ENCODE data around the gene ZNF764.
"Not testable (repeated sequence)": the region's sequence is repeated elsewhere in the genome, so short reads cannot be mapped to it uniquely, and the experiment has no call there.

ZNF764 gene

GRCh38 chr16:30557957-30558788 lies at the start of gene ZNF764:
Gene ZNF764, minus strand, starts transcription at chr16:30558374. Its CDS starts 192 bp downstream, at chr16:30558182.
- peak; percentile 93 for DNase-seq (ENCODE audit: low read depth)

GRCh38 chr16:30606004-30606403 lies 47.8 kb upstream of the ZNF764 start:
- DNase-seq (ENCODE audit: low read depth), result no peak

GRCh38 chr16:30605158-30605557 lies 47.0 kb upstream of the ZNF764 start:
- DNase-seq (ENCODE audit: low read depth), result no peak

GRCh38 chr16:30604316-30604947 lies 46.3 kb upstream of the ZNF764 start:
- no peak for DNase-seq (ENCODE audit: low read depth)

- no peak for DNase-seq (ENCODE audit: low read depth)
Observed at GRCh38 chr16:30603945-30604315, 45.8 kb upstream of the ZNF764 start.

- DNase-seq (ENCODE audit: low read depth), result no peak
Observed at GRCh38 chr16:30602616-30603277, 44.6 kb upstream of the ZNF764 start.

GRCh38 chr16:30601966-30602365 lies 43.8 kb upstream of the ZNF764 start:
- no peak for DNase-seq (ENCODE audit: low read depth)

GRCh38 chr16:30600929-30601328 lies 42.8 kb upstream of the ZNF764 start:
- no peak for DNase-seq (ENCODE audit: low read depth)

GRCh38 chr16:30600215-30600614 lies 42.0 kb upstream of the ZNF764 start:
- DNase-seq (ENCODE audit: low read depth), result no peak

- no peak for DNase-seq (ENCODE audit: low read depth)
Observed at GRCh38 chr16:30592871-30593270, 34.7 kb upstream of the ZNF764 start.

GRCh38 chr16:30590869-30591268 lies 32.7 kb upstream of the ZNF764 start:
- DNase-seq (ENCODE audit: low read depth), result not testable (repeated sequence)

GRCh38 chr16:30589582-30589981 lies 31.4 kb upstream of the ZNF764 start:
- DNase-seq (ENCODE audit: low read depth), result not testable (repeated sequence)

- DNase-seq (ENCODE audit: low read depth), result no peak
Observed at GRCh38 chr16:30588651-30589050, 30.5 kb upstream of the ZNF764 start.

GRCh38 chr16:30585400-30586191 lies 27.4 kb upstream of the ZNF764 start, which contains the start of gene ZNF785:
Gene ZNF785, minus strand, starts transcription at chr16:30585697. Its CDS starts 86 bp downstream, at chr16:30585611.
- peak; percentile 81 for DNase-seq (ENCODE audit: low read depth)

GRCh38 chr16:30585022-30585399 lies 26.8 kb upstream of the ZNF764 start:
- no peak for DNase-seq (ENCODE audit: low read depth)

- no peak for DNase-seq (ENCODE audit: low read depth)
Observed at GRCh38 chr16:30582611-30583340, 24.6 kb upstream of the ZNF764 start.

GRCh38 chr16:30581457-30581856 lies 23.3 kb upstream of the ZNF764 start:
- DNase-seq (ENCODE audit: low read depth), result no peak

- DNase-seq (ENCODE audit: low read depth), result no peak
Observed at GRCh38 chr16:30574678-30575077, 16.5 kb upstream of the ZNF764 start.

GRCh38 chr16:30571445-30572322 lies 13.5 kb upstream of the ZNF764 start, which contains the start of gene ZNF688:
Gene ZNF688, minus strand, starts transcription at chr16:30571714. Its CDS starts 85 bp downstream, at chr16:30571629.
- peak; percentile 87 for DNase-seq (ENCODE audit: low read depth)

Measured in stimulated activated CD8-positive, alpha-beta memory T cell treated with anti-CD3 and anti-CD28 coated beads, Interleukin-15, amount 100 ng/mL, for 1 hour (primary cell).